Parathyroid adenoma (tissue), 2 donors: ENCODE measurements around the gene FAM168A.
"Not testable (repeated sequence)": the region's sequence is repeated elsewhere in the genome, so short reads cannot be mapped to it uniquely, and the experiment has no call there.

Experiments
- H2AFZ ChIP-seq: fragments of 300-600 bp; sonication (generic); one replicate; pipeline ENCODE4 v1.7.0; 2017; ENCODE audit warnings: antibody characterized with exemption, mild to moderate bottlenecking
- H3K27ac ChIP-seq: fragments of 300-600 bp; sonication (generic); one replicate; pipeline ENCODE4 v1.7.0; 2017
- H3K27me3 ChIP-seq: fragments of 300-600 bp; sonication (generic); one replicate; pipeline ENCODE4 v1.7.0; 2017; ENCODE audit warnings: low read length; ENCODE audit not compliant: control insufficient read depth, insufficient read depth
- H3K36me3 ChIP-seq: fragments of 300-600 bp; sonication (generic); one replicate; pipeline ENCODE4 v1.7.0; 2017; ENCODE audit warnings: low read length; ENCODE audit not compliant: control insufficient read depth, insufficient read depth
- H3K4me1 ChIP-seq: fragments of 300-600 bp; sonication (generic); one replicate; pipeline ENCODE4 v1.7.0; 2017; ENCODE audit warnings: control low read depth
- H3K4me2 ChIP-seq: fragments of 300-600 bp; sonication (generic); one replicate; pipeline ENCODE4 v1.7.0; 2017; ENCODE audit warnings: low read length
- H3K4me3 ChIP-seq: fragments of 300-600 bp; sonication (generic); one replicate; pipeline ENCODE4 v1.7.0; 2017; ENCODE audit warnings: low read depth, low read length
- H3K79me2 ChIP-seq: fragments of 300-600 bp; sonication (generic); one replicate; pipeline ENCODE4 v1.7.0; 2017; ENCODE audit warnings: control low read depth
- H3K9ac ChIP-seq: fragments of 300-600 bp; sonication (generic); one replicate; pipeline ENCODE4 v1.7.0; 2017; ENCODE audit warnings: mild to moderate bottlenecking
- H3K9me3 ChIP-seq: fragments of 300-600 bp; sonication (generic); one replicate; pipeline ENCODE4 v1.7.0; 2017; ENCODE audit warnings: low read length; ENCODE audit not compliant: control insufficient read depth
- TF ChIP-seq, protein P1 (sequence below): fragments of 300-600 bp; sonication (generic); IDR thresholded peaks from one replicate; pipeline ENCODE4 v1.7.0; 2017; ENCODE audit warnings: antibody characterized with exemption, mild to moderate bottlenecking
- donor health status: primary hyperparathyroidism.

FAM168A gene

DNA sequence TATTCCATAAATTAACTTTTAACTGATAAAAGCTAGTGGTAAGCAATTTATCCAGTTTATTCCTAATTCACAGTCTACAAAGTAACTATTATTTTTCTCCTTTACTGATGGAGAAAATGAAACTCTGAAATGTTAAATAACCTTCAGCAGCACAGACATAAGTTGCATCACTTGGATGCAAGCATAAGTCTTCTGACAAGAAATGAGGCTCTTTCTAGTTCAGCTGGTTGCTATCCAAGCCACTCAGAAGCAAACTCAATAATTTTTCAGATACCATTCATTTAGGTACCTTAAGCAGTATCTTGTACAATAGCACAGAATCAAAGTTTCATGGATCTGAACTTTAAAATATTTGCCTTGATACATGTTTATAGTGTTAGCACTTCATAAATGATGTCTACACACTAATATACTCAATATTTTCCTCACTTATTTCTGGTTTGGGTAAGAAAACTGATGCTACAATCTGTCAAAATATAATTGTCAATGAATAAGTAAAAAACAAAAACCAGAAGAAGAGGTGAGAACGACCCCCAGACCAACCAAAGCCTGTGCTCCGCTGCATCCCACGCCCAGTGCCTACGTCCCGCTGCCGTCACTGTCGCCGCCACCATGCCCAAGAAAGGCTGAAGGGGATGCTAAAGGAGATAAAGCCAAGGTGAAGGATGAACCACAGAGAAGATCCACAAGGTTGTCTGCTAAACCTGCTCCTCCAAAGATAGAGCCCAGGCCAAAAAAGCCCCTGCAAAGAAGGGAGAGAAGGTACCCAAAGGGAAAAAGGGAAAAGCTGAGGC lies 18.1 kb downstream of the FAM168A start:
- H3K4me3 ChIP-seq = no peak overlapping the region
- H3K9ac ChIP-seq = no peak overlapping the region
- H3K9me3 ChIP-seq = no peaks in the 10 kb centered on the region
- TF ChIP-seq, protein P1, sequence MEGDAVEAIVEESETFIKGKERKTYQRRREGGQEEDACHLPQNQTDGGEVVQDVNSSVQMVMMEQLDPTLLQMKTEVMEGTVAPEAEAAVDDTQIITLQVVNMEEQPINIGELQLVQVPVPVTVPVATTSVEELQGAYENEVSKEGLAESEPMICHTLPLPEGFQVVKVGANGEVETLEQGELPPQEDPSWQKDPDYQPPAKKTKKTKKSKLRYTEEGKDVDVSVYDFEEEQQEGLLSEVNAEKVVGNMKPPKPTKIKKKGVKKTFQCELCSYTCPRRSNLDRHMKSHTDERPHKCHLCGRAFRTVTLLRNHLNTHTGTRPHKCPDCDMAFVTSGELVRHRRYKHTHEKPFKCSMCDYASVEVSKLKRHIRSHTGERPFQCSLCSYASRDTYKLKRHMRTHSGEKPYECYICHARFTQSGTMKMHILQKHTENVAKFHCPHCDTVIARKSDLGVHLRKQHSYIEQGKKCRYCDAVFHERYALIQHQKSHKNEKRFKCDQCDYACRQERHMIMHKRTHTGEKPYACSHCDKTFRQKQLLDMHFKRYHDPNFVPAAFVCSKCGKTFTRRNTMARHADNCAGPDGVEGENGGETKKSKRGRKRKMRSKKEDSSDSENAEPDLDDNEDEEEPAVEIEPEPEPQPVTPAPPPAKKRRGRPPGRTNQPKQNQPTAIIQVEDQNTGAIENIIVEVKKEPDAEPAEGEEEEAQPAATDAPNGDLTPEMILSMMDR = no peak
- H3K36me3 ChIP-seq = no peaks in the 10 kb centered on the region
- no peak overlapping the region for H2AFZ ChIP-seq
- no peaks in the 10 kb centered on the region for H3K27me3 ChIP-seq
- H3K4me2 ChIP-seq = no peak overlapping the region
- no peaks in the 10 kb centered on the region for H3K4me1 ChIP-seq
- no peak overlapping the region for H3K27ac ChIP-seq
- H3K79me2 ChIP-seq = peaks cover 2% of the 10 kb centered on the region

DNA sequence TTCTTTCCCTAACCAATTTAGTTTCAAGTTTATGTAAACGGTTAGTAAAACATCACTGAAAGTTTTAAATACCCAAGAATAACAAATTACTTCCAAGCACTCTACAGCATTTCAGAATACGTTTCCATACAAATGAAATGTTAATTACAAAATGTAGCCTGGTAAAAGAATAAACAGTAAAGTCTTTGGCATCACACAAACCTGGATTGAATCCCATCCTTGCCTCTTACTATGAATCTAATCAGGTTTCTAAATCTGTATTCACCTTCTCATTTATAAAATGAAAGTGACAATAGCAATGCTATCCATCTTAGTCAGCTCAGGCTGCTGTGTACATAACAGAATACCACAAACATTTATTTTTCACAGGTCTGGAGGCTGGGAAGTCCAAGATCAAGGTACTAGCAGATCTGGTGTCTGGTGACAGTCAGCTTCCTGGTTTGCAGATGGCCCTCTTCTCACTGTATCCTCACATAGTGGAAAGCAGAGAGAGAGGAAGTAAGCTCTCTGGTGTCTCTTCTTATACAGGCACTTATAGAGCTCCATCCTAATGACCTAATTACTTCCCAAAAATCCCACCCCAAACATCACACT lies 19.2 kb downstream of the FAM168A start:
- H2AFZ ChIP-seq = no peak overlapping the region
- no peaks in the 10 kb centered on the region for H3K36me3 ChIP-seq
- TF ChIP-seq, protein P1 = no peak
- H3K9ac ChIP-seq = no peak overlapping the region
- H3K4me3 ChIP-seq = no peak overlapping the region
- H3K27ac ChIP-seq = no peak overlapping the region
- H3K79me2 ChIP-seq = peaks cover 2% of the 10 kb centered on the region
- H3K4me2 ChIP-seq = no peak overlapping the region
- H3K4me1 ChIP-seq = no peaks in the 10 kb centered on the region
- H3K27me3 ChIP-seq = no peaks in the 10 kb centered on the region
- H3K9me3 ChIP-seq = no peaks in the 10 kb centered on the region

DNA sequence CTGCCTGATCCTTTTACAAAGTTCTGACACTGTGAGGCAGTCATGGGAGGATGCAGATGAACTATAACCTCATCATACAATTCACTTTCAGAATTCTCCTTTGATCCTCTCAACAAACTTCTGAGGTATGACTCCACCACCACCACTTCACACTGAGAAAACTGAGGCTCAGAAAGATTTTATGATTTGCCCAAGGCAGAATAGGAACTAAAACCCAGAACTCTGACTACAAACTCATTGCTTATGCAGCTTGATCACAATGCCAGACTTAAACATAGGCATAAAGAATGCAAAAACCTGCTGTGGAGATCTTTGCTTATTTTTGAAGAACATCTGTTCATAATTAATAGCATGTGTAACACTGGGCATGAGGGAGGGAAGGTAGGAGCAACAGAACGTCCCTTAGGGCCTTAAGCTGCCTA lies 20.4 kb downstream of the FAM168A start:
- H3K36me3 ChIP-seq = no peaks in the 10 kb centered on the region
- H3K9me3 ChIP-seq = no peaks in the 10 kb centered on the region
- H3K27me3 ChIP-seq = no peaks in the 10 kb centered on the region
- no peak overlapping the region for H3K4me3 ChIP-seq
- H3K4me2 ChIP-seq = no peak overlapping the region
- H3K4me1 ChIP-seq = no peaks in the 10 kb centered on the region
- TF ChIP-seq, protein P1 = no peak
- no peak overlapping the region for H3K27ac ChIP-seq
- no peak overlapping the region for H2AFZ ChIP-seq
- H3K79me2 ChIP-seq = peaks cover 2% of the 10 kb centered on the region
- H3K9ac ChIP-seq = no peak overlapping the region

DNA sequence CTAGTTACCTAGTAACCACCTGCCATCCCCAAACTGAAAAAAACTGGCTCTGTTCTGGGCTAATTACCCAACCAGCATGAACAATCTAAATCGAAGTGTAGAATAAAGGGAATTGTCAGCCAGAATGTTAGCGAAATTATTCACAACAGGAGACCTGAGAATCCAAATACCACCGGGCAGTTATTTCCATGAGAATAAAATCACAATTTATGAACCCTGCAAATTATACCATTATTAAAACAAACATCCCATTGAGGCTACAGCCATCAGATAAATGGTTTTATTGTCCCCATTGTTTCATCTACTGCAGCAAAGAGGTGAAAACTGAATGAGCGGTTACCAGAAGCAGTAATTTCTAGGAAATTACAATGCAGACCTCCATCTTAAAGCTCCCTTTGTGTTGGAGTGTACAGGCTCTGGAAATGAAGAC lies 21.7 kb downstream of the FAM168A start:
- Histone ChIP-seq H3K4me3 (no peak overlapping the region), H3K4me1 (no peaks in the 10 kb centered on the region), H3K36me3 (no peaks in the 10 kb centered on the region), H3K79me2 (peaks cover 2% of the 10 kb centered on the region), H3K4me2 (no peak overlapping the region), H3K9ac (no peak overlapping the region), H2AFZ (no peak overlapping the region), H3K27ac (no peak overlapping the region), H3K27me3 (no peaks in the 10 kb centered on the region), H3K9me3 (no peaks in the 10 kb centered on the region)
- TF ChIP-seq, protein P1 = no peak

DNA sequence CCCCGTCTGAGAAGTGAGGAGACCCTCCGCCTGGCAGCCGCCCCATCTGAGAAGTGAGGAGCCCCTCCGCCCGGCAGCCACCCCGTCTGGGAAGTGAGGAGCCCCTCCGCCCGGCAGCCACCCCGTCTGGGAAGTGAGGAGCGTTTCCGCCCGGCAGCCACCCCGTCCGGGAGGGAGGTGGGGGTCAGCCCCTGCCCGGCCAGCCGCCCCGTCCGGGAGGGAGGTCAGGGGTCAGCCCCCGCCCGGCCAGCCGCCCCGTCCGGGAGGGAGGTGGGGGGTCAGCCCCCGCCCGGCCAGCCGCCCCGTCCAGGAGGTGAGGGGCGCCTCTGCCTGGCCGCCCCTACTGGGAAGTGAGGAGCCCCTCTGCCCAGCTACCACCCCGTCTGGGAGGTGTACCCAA lies 25.9 kb downstream of the FAM168A start:
- not testable (repeated sequence) for H3K79me2 ChIP-seq, H3K27me3 ChIP-seq, H2AFZ ChIP-seq, H3K9ac ChIP-seq, H3K4me1 ChIP-seq, H3K36me3 ChIP-seq, H3K4me3 ChIP-seq, H3K27ac ChIP-seq, H3K4me2 ChIP-seq, H3K9me3 ChIP-seq
